Measurements from ENCODE around the gene OCA2. TPM values are rescaled to one million over a fixed set of nuclear protein-coding genes. Genes with fewer than 3 reads are reported as not detected.
"Not testable (repeated sequence)": the region's sequence is repeated elsewhere in the genome, so short reads cannot be mapped to it uniquely, and the experiment has no call there.

Gene OCA2
- total and polyA plus RNA-seq, 2 of the 4 experiments (the other 2 are of a cell fraction), result under 0.01 to 0.03 TPM

- H4K8ac ChIP-seq (ENCODE audit: low read depth in 2 of 2, low read length in 2 of 2); H3K9me3 ChIP-seq (ENCODE audit: control insufficient read depth, insufficient read depth, low read length); H4K91ac ChIP-seq (ENCODE audit: insufficient read depth, low read depth, low read length); H3K27ac ChIP-seq (ENCODE audit: insufficient read depth, low read length); H2AK9ac ChIP-seq (replicated peaks; ENCODE audit: low read depth, low read length, poor library complexity); H2BK20ac ChIP-seq (ENCODE audit: low read depth, low read length); H2BK120ac ChIP-seq (ENCODE audit: low read depth, low read length); H3K23ac ChIP-seq (ENCODE audit: low read depth, low read length); H2BK5ac ChIP-seq (ENCODE audit: low read depth, low read length, poor library complexity, severe bottlenecking); H3K14ac ChIP-seq (replicated peaks; ENCODE audit: low read depth, low read length); dilution Hi-C loops (cut with HindIII; ENCODE audit: low sequenced_read_pairs, unreplicated experiment); H3K18ac ChIP-seq (ENCODE audit: low read depth, low read length); in situ Hi-C loops (cut with MboI; ENCODE audit: low sequenced_read_pairs); H3K56ac ChIP-seq (ENCODE audit: extremely low read depth, insufficient read depth, low read length); H3K4me1 ChIP-seq (ENCODE audit: control insufficient read depth, insufficient read depth, low read length); H3K9ac ChIP-seq (ENCODE audit: low read depth, low read length); H2AFZ ChIP-seq (replicated peaks; ENCODE audit: low read length, poor library complexity); H3K4me2 ChIP-seq (ENCODE audit: low read depth, low read length); H3K4ac ChIP-seq (ENCODE audit: low read depth, low read length); BruUV-seq (replicated peaks); CTCF ChIA-PET; DNase-seq; H4K5ac ChIP-seq (ENCODE audit: low read depth, low read length); H3K27me3 ChIP-seq (ENCODE audit: control insufficient read depth, insufficient read depth, low read length); H4K20me1 ChIP-seq (ENCODE audit: insufficient read depth, low read length); ATAC-seq (ENCODE audit: low read depth); H2BK15ac ChIP-seq (ENCODE audit: low read depth, low read length); intact Hi-C loops (cut with micrococcal nuclease); H3K9me1 ChIP-seq (ENCODE audit: insufficient read depth, low read length); H2AK5ac ChIP-seq (ENCODE audit: low read depth, low read length); H3K4me3 ChIP-seq (ENCODE audit: insufficient read depth, low read depth, low read length); H3K79me1 ChIP-seq (ENCODE audit: low read depth in 1 of 2, low read length in 2 of 2); POLR2A ChIA-PET (ENCODE audit: unreplicated experiment): not testable (repeated sequence)
- WGBS, 2 experiments (ENCODE audit: extremely low coverage in 2 of 2, insufficient read length in 1 of 2), result no CpG with 5 or more reads among the region's 9 CpGs
- H3K36me3 ChIP-seq (ENCODE audit: control insufficient read depth, insufficient read depth, low read length), result peaks cover 24% of the 10 kb centered on the region
These were observed 38.4 kb upstream of the OCA2 start for GRCh38 chr15:28137408-28138039.

GRCh38 chr15:28136236-28136904 lies 37.3 kb upstream of the OCA2 start:
- H2BK20ac ChIP-seq (ENCODE audit: low read depth, low read length); H2BK120ac ChIP-seq (ENCODE audit: low read depth, low read length); dilution Hi-C loops (cut with HindIII; ENCODE audit: low sequenced_read_pairs, unreplicated experiment); H4K8ac ChIP-seq (ENCODE audit: low read depth in 2 of 2, low read length in 2 of 2); CTCF ChIA-PET; H3K4me3 ChIP-seq (ENCODE audit: insufficient read depth, low read depth, low read length); H3K9me1 ChIP-seq (ENCODE audit: insufficient read depth, low read length); H3K79me1 ChIP-seq (ENCODE audit: low read depth in 1 of 2, low read length in 2 of 2); H3K9me3 ChIP-seq (ENCODE audit: control insufficient read depth, insufficient read depth, low read length); H4K20me1 ChIP-seq (ENCODE audit: insufficient read depth, low read length); H2AFZ ChIP-seq (replicated peaks; ENCODE audit: low read length, poor library complexity); in situ Hi-C loops (cut with MboI; ENCODE audit: low sequenced_read_pairs); H3K4me2 ChIP-seq (ENCODE audit: low read depth, low read length); DNase-seq; H4K5ac ChIP-seq (ENCODE audit: low read depth, low read length); H3K18ac ChIP-seq (ENCODE audit: low read depth, low read length); H3K9ac ChIP-seq (ENCODE audit: low read depth, low read length); H3K4me1 ChIP-seq (ENCODE audit: control insufficient read depth, insufficient read depth, low read length); H2AK9ac ChIP-seq (replicated peaks; ENCODE audit: low read depth, low read length, poor library complexity); H3K27me3 ChIP-seq (ENCODE audit: control insufficient read depth, insufficient read depth, low read length); H2AK5ac ChIP-seq (ENCODE audit: low read depth, low read length); H3K14ac ChIP-seq (replicated peaks; ENCODE audit: low read depth, low read length); H3K56ac ChIP-seq (ENCODE audit: extremely low read depth, insufficient read depth, low read length); intact Hi-C loops (cut with micrococcal nuclease); H4K91ac ChIP-seq (ENCODE audit: insufficient read depth, low read depth, low read length); BruUV-seq (replicated peaks); H2BK5ac ChIP-seq (ENCODE audit: low read depth, low read length, poor library complexity, severe bottlenecking); H3K27ac ChIP-seq (ENCODE audit: insufficient read depth, low read length); POLR2A ChIA-PET (ENCODE audit: unreplicated experiment); H3K4ac ChIP-seq (ENCODE audit: low read depth, low read length); H2BK15ac ChIP-seq (ENCODE audit: low read depth, low read length); H3K23ac ChIP-seq (ENCODE audit: low read depth, low read length); ATAC-seq (ENCODE audit: low read depth): not testable (repeated sequence)
- H3K36me3 ChIP-seq (ENCODE audit: control insufficient read depth, insufficient read depth, low read length), result peaks cover 27% of the 10 kb centered on the region
- WGBS, 2 experiments (ENCODE audit: extremely low coverage in 2 of 2, insufficient read length in 1 of 2), result 90% methylated on average over 2 of the region's 6 CpGs; no CpG with 5 or more reads in 1 of the 2 experiments

Data from IMR-90 (cell line).